WTC11 (cell line): ENCODE results near the gene SLC25A20. TPM values are rescaled to one million over a fixed set of nuclear protein-coding genes. Genes with fewer than 3 reads are reported as not detected.
A peak's percentile ranks its signal among the peaks of the same experiment; 100 is the strongest.

Experiments
- ATAC-seq: fragments of 200-7000 bp; cut with Tn5 transposase; 2 replicates; pipeline ENCODE4 v1.10.0; 2021; ENCODE audit warnings: mild to moderate bottlenecking, moderate library complexity
- CTCF ChIA-PET: fragments of 300-600 bp; sonication (Branson Sonifier 250); formaldehyde crosslinking; loops from one replicate; lab custom pipeline; 2021; ENCODE audit warnings: antibody characterized with exemption; lab: Charles Lee
- POLR2A ChIA-PET: fragments of 350-600 bp; sonication (Branson Sonifier 250); formaldehyde crosslinking; loops from one replicate; lab custom pipeline; 2021; ENCODE audit warnings: antibody characterized with exemption; lab: Charles Lee
- DNase-seq: peaks from one replicate; pipeline ENCODE4 v3.0.0; 2021; ENCODE audit warnings: low spot score
- H3K27ac Mint-ChIP-seq: 2 replicates; pipeline ENCODE4 v1.8.0; 2021; ENCODE audit warnings: mixed read lengths
- H3K27me3 Mint-ChIP-seq: 2 replicates; pipeline ENCODE4 v1.8.0; 2021; ENCODE audit warnings: low read depth, mild to moderate bottlenecking, moderate library complexity, mixed read lengths
- H3K36me3 Mint-ChIP-seq: 2 replicates; pipeline ENCODE4 v1.8.0; 2021; ENCODE audit warnings: mixed read lengths
- H3K4me1 Mint-ChIP-seq: 2 replicates; pipeline ENCODE4 v1.8.0; 2022; ENCODE audit warnings: mixed read lengths
- H3K4me3 Mint-ChIP-seq: 2 replicates; pipeline ENCODE4 v1.8.0; 2021; ENCODE audit warnings: mild to moderate bottlenecking, moderate library complexity, mixed read lengths
- H3K9me3 Mint-ChIP-seq: 2 replicates; pipeline ENCODE4 v1.8.0; 2021; ENCODE audit warnings: mixed read lengths
- CBFB ChIP-seq: sonication (generic); formaldehyde crosslinking; IDR thresholded peaks from 2 replicates; pipeline ENCODE4 v1.8.1; 2022; ENCODE audit warnings: mild to moderate bottlenecking, low read depth, missing genetic modification reagents
- CREB1 ChIP-seq: sonication (generic); formaldehyde crosslinking; IDR thresholded peaks from 2 replicates; pipeline ENCODE4 v1.8.0; 2023; ENCODE audit warnings: mild to moderate bottlenecking, missing genetic modification reagents
- E2F1 ChIP-seq: sonication (generic); formaldehyde crosslinking; IDR thresholded peaks from 2 replicates; pipeline ENCODE4 v1.8.0; 2022; ENCODE audit warnings: mild to moderate bottlenecking, missing genetic modification reagents
- E2F5 ChIP-seq: sonication (generic); formaldehyde crosslinking; IDR thresholded peaks from 2 replicates; pipeline ENCODE4 v1.8.1; 2022; ENCODE audit warnings: mild to moderate bottlenecking, moderate library complexity, missing genetic modification reagents
- ESRRA ChIP-seq: sonication (generic); formaldehyde crosslinking; IDR thresholded peaks from 2 replicates; pipeline ENCODE4 v1.8.1; 2022; ENCODE audit warnings: mild to moderate bottlenecking, missing genetic modification reagents, borderline replicate concordance
- HMGXB4 ChIP-seq: sonication (generic); formaldehyde crosslinking; IDR thresholded peaks from 2 replicates; pipeline ENCODE4 v1.8.1; 2023; ENCODE audit warnings: mild to moderate bottlenecking, moderate library complexity, missing genetic modification reagents
- JUN ChIP-seq: sonication (generic); formaldehyde crosslinking; IDR thresholded peaks from 2 replicates; pipeline ENCODE4 v1.8.0; 2023; ENCODE audit warnings: mild to moderate bottlenecking, missing genetic modification reagents
- NFE2L1 ChIP-seq: sonication (generic); formaldehyde crosslinking; IDR thresholded peaks from 2 replicates; pipeline ENCODE4 v1.8.1; 2023; ENCODE audit warnings: missing genetic modification reagents
- NFYB ChIP-seq: sonication (generic); formaldehyde crosslinking; conservative IDR thresholded peaks from 2 replicates; pipeline ENCODE4 v1.8.0; 2022; ENCODE audit warnings: low read depth, missing genetic modification reagents
- PRRX2 ChIP-seq: fragments of 250-450 bp; sonication (Bioruptor Pico); IDR thresholded peaks from 2 replicates; pipeline ENCODE4 v1.8.0; 2021; ENCODE audit warnings: mild to moderate bottlenecking
- RELA ChIP-seq: sonication (generic); formaldehyde crosslinking; IDR thresholded peaks from 2 replicates; pipeline ENCODE4 v1.8.1; 2022; ENCODE audit warnings: missing genetic modification reagents, mild to moderate bottlenecking, borderline replicate concordance
- RORB ChIP-seq: fragments of 250-450 bp; sonication (Bioruptor Pico); IDR thresholded peaks from 2 replicates; pipeline ENCODE4 v1.9.0; 2021; ENCODE audit warnings: mild to moderate bottlenecking
- SP1 ChIP-seq: sonication (generic); formaldehyde crosslinking; conservative IDR thresholded peaks from 2 replicates; pipeline ENCODE4 v1.8.1; 2022; ENCODE audit warnings: missing genetic modification reagents
- TCF7 ChIP-seq: sonication (generic); formaldehyde crosslinking; IDR thresholded peaks from 2 replicates; pipeline ENCODE4 v1.8.0; 2022; ENCODE audit warnings: mild to moderate bottlenecking, low read depth, missing genetic modification reagents, moderate library complexity
- TP53 ChIP-seq: sonication (generic); formaldehyde crosslinking; IDR thresholded peaks from 2 replicates; pipeline ENCODE4 v1.8.1; 2023; ENCODE audit warnings: mild to moderate bottlenecking, missing genetic modification reagents
- ZNF232 ChIP-seq: sonication (generic); formaldehyde crosslinking; IDR thresholded peaks from 2 replicates; pipeline ENCODE4 v1.8.0; 2022; ENCODE audit warnings: mild to moderate bottlenecking, missing genetic modification reagents
- ZNF317 ChIP-seq: sonication (generic); formaldehyde crosslinking; IDR thresholded peaks from 2 replicates; pipeline ENCODE4 v1.8.1; 2023; ENCODE audit warnings: low read depth, mild to moderate bottlenecking, moderate library complexity, missing genetic modification reagents, borderline replicate concordance
- ZNF425 ChIP-seq: fragments of 250-450 bp; sonication (Bioruptor Pico); conservative IDR thresholded peaks from 2 replicates; pipeline ENCODE4 v1.9.0; 2021; ENCODE audit warnings: mild to moderate bottlenecking
- ZNF532 ChIP-seq: fragments of 250-450 bp; sonication (Bioruptor Pico); IDR thresholded peaks from 2 replicates; pipeline ENCODE4 v1.9.0; 2021; ENCODE audit warnings: mild to moderate bottlenecking, borderline replicate concordance
- ZSCAN18 ChIP-seq: fragments of 250-450 bp; sonication (Bioruptor Pico); IDR thresholded peaks from 2 replicates; pipeline ENCODE4 v2.1.2; 2022; ENCODE audit warnings: mild to moderate bottlenecking, moderate library complexity
- total RNA-seq: library from RNA; stranded (reverse); gene quantifications from 3 replicates; pipeline ENCODE4 v1.2.3, GENCODE V29; 2021

The SLC25A20 gene
- total RNA-seq, 1 experiment from 2014 or later = 4.9 TPM

GRCh38 chr3:48847504-48848423, 50.9 kb downstream of the SLC25A20 start, which contains the start of gene PRKAR2A (continued):
- TF ChIP-seq HMGXB4 (CRISPR knock-in tag) (peak; percentile 86; the same call in 1 of the 2 replicates), ESRRA (CRISPR knock-in tag) (peak; percentile 77; the same call in 1 of the 2 replicates), TCF7 (CRISPR knock-in tag) (0 out of 2 replicates have a peak, but pooled peaks have one; percentile 25), RORB (CRISPR knock-in tag) (no peak), ZNF532 (CRISPR knock-in tag) (no peak), JUN (CRISPR knock-in tag) (0 out of 2 replicates have a peak, but pooled peaks have one; percentile 47), RELA (CRISPR knock-in tag) (peak; percentile 92; the same call in 1 of the 2 replicates), SP1 (CRISPR knock-in tag) (peak; percentile 64), PRRX2 (no peak), E2F1 (CRISPR knock-in tag) (no peak), NFE2L1 (CRISPR knock-in tag) (no peak)

GRCh38 chr3:48847053-48847503, 51.6 kb downstream of the SLC25A20 start:
- ChIA-PET POLR2A (interaction anchor here (0.6 to 0.9 kb wide), 2 partner anchors 52 to 57 kb away, joined by 3 read pairs; partner anchors contain the start of gene SLC25A20), CTCF (interaction anchor here (1.0 to 1.5 kb wide), 7 partner anchors 9 to 141 kb away, joined by 3 to 10 read pairs (median 4); partner anchors contain the start of genes ARIH2 and SLC25A20)
- H3K27me3 Mint-ChIP-seq = peaks cover 17% of the 10 kb centered on the region
- peak overlapping the region; percentile 75 for H3K4me3 Mint-ChIP-seq
- no peaks in the 10 kb centered on the region for H3K36me3 Mint-ChIP-seq
- H3K4me1 Mint-ChIP-seq = peaks cover 18% of the 10 kb centered on the region
- H3K27ac Mint-ChIP-seq = no peak overlapping the region
- H3K9me3 Mint-ChIP-seq = no peaks in the 10 kb centered on the region
- peak; percentile 75 for DNase-seq
- ATAC-seq = peak; percentile 79
- no peak for TF ChIP-seq NFYB (CRISPR knock-in tag)
- no peak for TF ChIP-seq ZNF425 (CRISPR knock-in tag)
- TF ChIP-seq E2F5 (CRISPR knock-in tag) = no peak
- TF ChIP-seq TP53 (CRISPR knock-in tag) = peak; percentile 32; the same call in 1 of the 2 replicates
- no peak; the same call in 1 of the 2 replicates for TF ChIP-seq ZNF232 (CRISPR knock-in tag)
- TF ChIP-seq CREB1 = no peak
- TF ChIP-seq CBFB (CRISPR knock-in tag) = no peak
- 0 out of 2 replicates have a peak, but pooled peaks have one; percentile 60 for TF ChIP-seq NFE2L1 (CRISPR knock-in tag)
- no peak for TF ChIP-seq ZNF317
- TF ChIP-seq ZSCAN18 (CRISPR knock-in tag) = no peak
